H1 (cell line): ENCODE results near the gene ZNF737. TPM values are rescaled to one million over a fixed set of nuclear protein-coding genes. Genes with fewer than 3 reads are reported as not detected.

Experiments
- CTCF ChIA-PET: fragments of 300-600 bp; sonication (Branson Sonifier 250); formaldehyde crosslinking; loops from one replicate; lab custom pipeline; 2021; ENCODE audit not compliant: partially characterized antibody; lab: Charles Lee
- POLR2A ChIA-PET: fragments of 300-600 bp; sonication (Branson Sonifier 250); formaldehyde crosslinking; loops from one replicate; lab custom pipeline; 2021; ENCODE audit warnings: inconsistent platforms; ENCODE audit not compliant: partially characterized antibody; lab: Charles Lee
- DNase-seq, 2 experiments: peaks; one replicate each; pipeline versions ENCODE4 v3.0.0 to v3.0.0-alpha.2; 2010 to 2022; ENCODE audit warnings: low spot score in 2 of 2, low read depth in 1 of 2, mixed read lengths in 1 of 2
- FAIRE-seq: peaks from 2 replicates; lab custom pipeline; 2011; peaks lifted over from hg19 to GRCh38; lab: Jason Lieb, UNC
- H2AFZ ChIP-seq: 2 replicates; pipeline ENCODE4 v1.8.1; 2012; ENCODE audit warnings: low read length, inconsistent platforms
- H2AK5ac ChIP-seq: 2 replicates; pipeline ENCODE4 v1.6.1; 2013; ENCODE audit warnings: low read depth, low read length
- H2BK120ac ChIP-seq: replicated peaks from 2 replicates; pipeline ENCODE3; 2013; ENCODE audit warnings: low read depth, low read length, inconsistent platforms
- H2BK12ac ChIP-seq: 2 replicates; pipeline ENCODE4 v1.6.1; 2013; ENCODE audit warnings: low read depth, low read length
- H2BK15ac ChIP-seq: 2 replicates; pipeline ENCODE4 v1.6.1; 2013; ENCODE audit warnings: low read length
- H2BK20ac ChIP-seq: 2 replicates; pipeline ENCODE4 v1.6.1; 2013; ENCODE audit warnings: low read length
- H2BK5ac ChIP-seq: 2 replicates; pipeline ENCODE4 v1.6.1; 2013; ENCODE audit warnings: low read depth, low read length
- H3K14ac ChIP-seq: 2 replicates; pipeline ENCODE4 v1.6.1; 2013; ENCODE audit warnings: inconsistent platforms; ENCODE audit not compliant: insufficient read length
- H3K18ac ChIP-seq: 2 replicates; pipeline ENCODE4 v1.6.1; 2013; ENCODE audit warnings: low read length; ENCODE audit errors: extremely low read depth
- H3K23ac ChIP-seq: 2 replicates; pipeline ENCODE4 v1.6.1; 2013; ENCODE audit warnings: inconsistent platforms; ENCODE audit not compliant: insufficient read length
- H3K23me2 ChIP-seq: 2 replicates; pipeline ENCODE4 v1.6.1; 2013; ENCODE audit warnings: low read depth, low read length
- H3K27ac ChIP-seq: 2 replicates; pipeline ENCODE4 v1.6.1; 2011; ENCODE audit warnings: low read depth, low read length, inconsistent platforms
- H3K27me3 ChIP-seq, 4 experiments: replicated peaks in 1 of 4; 1 replicate in 1 of 4; 2 replicates in 3 of 4; pipeline versions ENCODE4 v1.6.1 to v1.8.1; 2011 to 2013; ENCODE audit warnings: low read length in 3 of 4, mild to moderate bottlenecking in 3 of 4, inconsistent platforms in 2 of 4, mixed read lengths in 2 of 4, moderate library complexity in 1 of 4; ENCODE audit not compliant: control insufficient read depth in 3 of 4, insufficient read depth in 3 of 4; ENCODE audit errors: extremely low read depth in 1 of 4
- H3K36me3 ChIP-seq, 4 experiments: 2 replicates each; pipeline versions ENCODE4 v1.6.1 to v1.8.1; 2011 to 2013; ENCODE audit warnings: mild to moderate bottlenecking in 4 of 4, low read length in 3 of 4, moderate library complexity in 2 of 4, control low read depth in 1 of 4, inconsistent platforms in 1 of 4; ENCODE audit not compliant: insufficient read depth in 4 of 4, control insufficient read depth in 2 of 4
- H3K4ac ChIP-seq: replicated peaks from 2 replicates; pipeline ENCODE3; 2013; ENCODE audit warnings: low read length, low read depth, mixed read lengths, inconsistent platforms; ENCODE audit not compliant: insufficient read length
- H3K4me1 ChIP-seq, 4 experiments: replicated peaks in 1 of 4; 1 replicate in 1 of 4; 2 replicates in 3 of 4; pipeline versions ENCODE4 v1.6.1 to v1.8.1; 2011 to 2013; ENCODE audit warnings: low read length in 3 of 4, inconsistent platforms in 2 of 4, mixed read lengths in 1 of 4; ENCODE audit not compliant: insufficient read depth in 4 of 4, control insufficient read depth in 3 of 4
- H3K4me2 ChIP-seq, 2 experiments: 2 replicates each; pipeline versions ENCODE4 v1.6.1 to v1.8.1; 2011 to 2013; ENCODE audit warnings: low read depth in 2 of 2, low read length in 2 of 2, control low read depth in 1 of 2, inconsistent platforms in 1 of 2, mild to moderate bottlenecking in 1 of 2; ENCODE audit not compliant: insufficient read depth in 1 of 2
- H3K4me3 ChIP-seq, 4 experiments: fragments of 200-600, 300-600 bp in 1 of 4; sonication (generic), shearing (Covaris generic), sonication (Bioruptor Twin) in 1 of 4; 2 replicates each; pipeline versions ENCODE4 v1.5.1 to v1.8.1; 2011 to 2016; ENCODE audit warnings: low read length in 4 of 4, low read depth in 3 of 4, control low read depth in 2 of 4, inconsistent platforms in 2 of 4, mild to moderate bottlenecking in 2 of 4, mixed read lengths in 1 of 4, moderate library complexity in 1 of 4; ENCODE audit not compliant: insufficient read depth in 2 of 4; ENCODE audit errors: extremely low read depth in 1 of 4
- H3K56ac ChIP-seq: replicated peaks from 2 replicates; pipeline ENCODE3; 2013; ENCODE audit warnings: low read depth, mild to moderate bottlenecking, mixed read lengths, low read length, inconsistent platforms; ENCODE audit not compliant: insufficient read length
- H3K79me1 ChIP-seq: 2 replicates; pipeline ENCODE4 v1.6.1; 2013; ENCODE audit warnings: low read depth, low read length, control low read depth
- H3K79me2 ChIP-seq, 2 experiments: 2 replicates each; pipeline versions ENCODE4 v1.6.1 to v1.8.1; 2012 to 2013; ENCODE audit warnings: low read length in 2 of 2, mild to moderate bottlenecking in 2 of 2, inconsistent platforms in 1 of 2; ENCODE audit not compliant: insufficient read depth in 2 of 2, control insufficient read depth in 1 of 2
- H3K9ac ChIP-seq, 4 experiments: replicated peaks in 1 of 4; 1 replicate in 1 of 4; 2 replicates in 3 of 4; pipeline versions ENCODE4 v1.6.1 to v1.8.1; 2011 to 2013; ENCODE audit warnings: low read depth in 3 of 4, low read length in 3 of 4, control low read depth in 2 of 4, mild to moderate bottlenecking in 2 of 4, moderate library complexity in 2 of 4, inconsistent platforms in 1 of 4; ENCODE audit errors: extremely low read depth in 1 of 4
- H3K9me3 ChIP-seq, 2 experiments: 2 replicates each; pipeline versions ENCODE4 v1.6.1 to v1.8.1; 2012 to 2013; ENCODE audit warnings: mild to moderate bottlenecking in 2 of 2, moderate library complexity in 2 of 2, control low read depth in 1 of 2, inconsistent platforms in 1 of 2, low read depth in 1 of 2, low read length in 1 of 2, mixed read lengths in 1 of 2; ENCODE audit not compliant: insufficient read depth in 2 of 2
- H4K20me1 ChIP-seq, 2 experiments: replicated peaks in 1 of 2; 2 replicates each; pipeline versions ENCODE3 to v1.8.1; 2011 to 2013; ENCODE audit warnings: inconsistent platforms in 2 of 2, low read length in 2 of 2, mild to moderate bottlenecking in 1 of 2; ENCODE audit not compliant: insufficient read depth in 2 of 2, control insufficient read depth in 1 of 2
- H4K5ac ChIP-seq: 2 replicates; pipeline ENCODE4 v1.6.1; 2013; ENCODE audit warnings: low read length, low read depth, mixed read lengths, inconsistent platforms; ENCODE audit not compliant: insufficient read length
- H4K8ac ChIP-seq: 2 replicates; pipeline ENCODE4 v1.8.0; 2013; ENCODE audit warnings: mild to moderate bottlenecking, moderate library complexity, low read length, inconsistent platforms; ENCODE audit not compliant: insufficient read depth; ENCODE audit errors: extremely low read depth
- H4K91ac ChIP-seq: replicated peaks from 2 replicates; pipeline ENCODE3; 2013; ENCODE audit warnings: low read length, mixed read lengths, inconsistent platforms; ENCODE audit not compliant: insufficient read length
- CTCF ChIP-seq, 3 experiments: IDR thresholded peaks; 1 replicate in 2 of 3; 2 replicates in 1 of 3; pipeline versions ENCODE4 v1.5.1 to v1.6.1; 2011; ENCODE audit warnings: low read length in 3 of 3, mild to moderate bottlenecking in 3 of 3, inconsistent platforms in 2 of 3, low read depth in 1 of 3, moderate library complexity in 1 of 3; ENCODE audit not compliant: insufficient read depth in 1 of 3; ENCODE audit errors: control extremely low read depth in 1 of 3
- RAD21 ChIP-seq, 2 experiments: IDR thresholded peaks in 1 of 2; conservative IDR thresholded peaks in 1 of 2; 2 replicates each; pipeline ENCODE4 v1.6.1; 2011; ENCODE audit warnings: low read depth in 2 of 2, low read length in 2 of 2, improper control_type of control experiment in 1 of 2, inconsistent platforms in 1 of 2, mild to moderate bottlenecking in 1 of 2, moderate library complexity in 1 of 2
- RFX5 ChIP-seq: IDR thresholded peaks from 2 replicates; pipeline ENCODE4 v1.6.1; 2011; ENCODE audit warnings: low read depth, low read length, improper control_type of control experiment, borderline replicate concordance
- TEAD4 ChIP-seq: IDR thresholded peaks from 2 replicates; pipeline ENCODE4 v1.6.1; 2012; ENCODE audit warnings: low read depth, low read length, inconsistent platforms, mixed read lengths
- WGBS, 2 experiments: shearing (Covaris generic) in 1 of 2; methylation state at CpG; one replicate each; pipeline versions ENCODE4 v1.1.6 to v1.1.7; 2013 to 2015; ENCODE audit warnings: low lambda C conversion rate in 2 of 2, mixed read lengths in 2 of 2, inconsistent platforms in 1 of 2, low coverage in 1 of 2, missing lambda C conversion rate in 1 of 2; ENCODE audit not compliant: insufficient replicate concordance in 2 of 2, insufficient coverage in 1 of 2, insufficient read length in 1 of 2; ENCODE audit errors: extremely low coverage in 1 of 2, missing lambda C conversion rate in 1 of 2; 5-methylcytosine and 5-hydroxymethylcytosine counted together
- polyA plus RNA-seq, 7 experiments: library from polyadenylated mRNA; depleted of rRNA in 3 of 7; stranded (reverse) in 5 of 7; unstranded in 2 of 7; fragments of >200 nt in 5 of 7; fragments of 200-250 nt in 2 of 7; gene quantifications; 1 replicate in 5 of 7; 2 replicates in 1 of 7; 4 replicates in 1 of 7; pipeline versions ENCODE4 v1.2.1 to v1.2.3, GENCODE V29; 2011 to 2013; ENCODE audit warnings: missing spikeins in 2 of 7, mixed read lengths in 2 of 7
- total RNA-seq: library from RNA; stranded (reverse); fragmentation: NEBNext Ultra II Directional; extraction: Animal tissue kit (Norgen Biotek cat#: 25700); gene quantifications from 2 replicates; pipeline ENCODE4 v1.2.1, GENCODE V29; 2021

Gene ZNF737
- total and polyA plus RNA-seq, 2 of the 8 experiments (the other 6 are each of a cell fraction or from before 2014, with no cell fraction given): 6.1 to 19.7 TPM

- ChIA-PET POLR2A (interaction anchor here (1.7 kb wide), 1 partner anchor 89 kb away, joined by 10 read pairs; no protein-coding TSS in a partner anchor), CTCF (interaction anchor here (1.3 kb wide), 1 partner anchor 10 kb away, joined by 4 read pairs; no protein-coding TSS in a partner anchor)
- no peak overlapping the region for H2BK20ac ChIP-seq
- H2AFZ ChIP-seq: no peak overlapping the region
- H2AK5ac ChIP-seq: peak overlapping the region; percentile 17; the same call in 1 of the 2 replicates
- no peak overlapping the region for H3K4me3 ChIP-seq
- no peak overlapping the region for H3K27ac ChIP-seq
- no peak overlapping the region for H4K8ac ChIP-seq
- H3K9ac ChIP-seq: no peak overlapping the region
- H3K4me1 ChIP-seq: peaks cover 0 to 6% (median under 1%) of the 10 kb centered on the region in 4 experiments; a peak in 1 of 7 replicates
- DNase-seq (no peak), FAIRE-seq (peak; percentile 60)
- H2BK15ac ChIP-seq: no peak overlapping the region
- TF ChIP-seq RFX5: no peak
- peak in 1 of 3 experiments; percentile 11; a peak in 1 of 4 replicates for TF ChIP-seq CTCF (IDR thresholded peaks at IDR 0.05; ENCODE audit: control extremely low read depth in 1 of 3, insufficient read depth in 1 of 3, low read depth in 1 of 3, low read length in 3 of 3)
- TF ChIP-seq TEAD4: no peak
- TF ChIP-seq RAD21 (IDR thresholded peaks at IDR 0.05 in 1 of 2, conservative IDR thresholded peaks at IDR 0.05 in 1 of 2; ENCODE audit: low read depth in 2 of 2, low read length in 2 of 2): peak; percentile 48 to 52
- no peaks in the 10 kb centered on the region for H4K20me1 ChIP-seq
- 82% methylated on average over 5 of the region's 5 CpGs; no CpG with 5 or more reads in 1 of the 2 experiments for WGBS, 2 experiments
- H3K9me3 ChIP-seq: 0 out of 4 replicates have a peak, but pooled peaks cover 9 to 13% of the 10 kb centered on the region in 2 experiments
- no peak overlapping the region for H3K56ac ChIP-seq
- H4K91ac ChIP-seq: no peak overlapping the region
- H3K79me1 ChIP-seq: no peaks in the 10 kb centered on the region
- H3K23ac ChIP-seq: no peak overlapping the region
- no peak overlapping the region for H2BK5ac ChIP-seq
- no peak overlapping the region for H3K4ac ChIP-seq
- no peaks in the 10 kb centered on the region for H3K27me3 ChIP-seq
- no peak overlapping the region for H2BK12ac ChIP-seq
- no peak overlapping the region for H3K14ac ChIP-seq
- no peak overlapping the region for H2BK120ac ChIP-seq
- H3K23me2 ChIP-seq: no peaks in the 10 kb centered on the region
- H3K18ac ChIP-seq: no peak overlapping the region
- no peaks in the 10 kb centered on the region for H3K36me3 ChIP-seq
- H4K5ac ChIP-seq: no peak overlapping the region
- H3K4me2 ChIP-seq: no peak overlapping the region
- H3K79me2 ChIP-seq: no peaks in the 10 kb centered on the region
These were observed 52.2 kb downstream of the ZNF737 start for GRCh38 chr19:20513189-20513904.
